ENCODE measurements around the gene RRP7A. TPM values are rescaled to one million over a fixed set of nuclear protein-coding genes. Genes with fewer than 3 reads are reported as not detected.

The RRP7A gene
- total and polyA plus RNA-seq, 8 donors, result 9.3 to 32.4 (median 21.1) TPM

- TF ChIP-seq POLR2AphosphoS5 (IDR thresholded peaks at IDR 0.05) (no peak), POLR2A (IDR thresholded peaks at IDR 0.05) (no peak), EP300 (IDR thresholded peaks at IDR 0.05) (no peak), CTCF (IDR thresholded peaks at IDR 0.05) (no peak)
- no peak overlapping the region for H3K4me3 ChIP-seq
- H3K36me3 ChIP-seq, result no peaks in the 10 kb centered on the region
- H3K4me1 ChIP-seq, result peaks cover 0 to 11% (median 5%) of the 10 kb centered on the region in 4 donors
- H3K27me3 ChIP-seq, result peaks cover 0 to 56% (median 20%) of the 10 kb centered on the region in 3 donors
- 60 to 67% (median 64%) methylated on average over 3 of the region's 3 CpGs for WGBS, 5 donors
- no peak overlapping the region for H3K27ac ChIP-seq
- DNase-seq, result no peak
- no peaks in the 10 kb centered on the region for H3K9me3 ChIP-seq
- intact Hi-C loops (cut with DNase I; ENCODE audit: low total_unique reads), result no loop called here
These were observed 58.1 kb downstream of the RRP7A start for GRCh38 chr22:42461511-42461910.

Small RNAs within 50 kb of the gene (small RNA-seq; reads per million reads assigned to genes)
- gene RN7SKP80 (0 to 0.10 (median 0.03) reads per million in 4 donors), gene RNU6-513P (0 reads per million in 4 donors)

Other genes with a start within 250 kb of the RRP7A start
- gene TCF20, start 249.1 kb downstream of the RRP7A start, total RNA-seq, result 10 to 100 TPM; 11.1 to 50.0 (median 37.5) TPM
- 10 to 100 TPM in 1 of 3 donors, 1 to 10 TPM in 2; 5.8 to 11.0 (median 7.3) TPM for gene TCF20, start 249.1 kb downstream of the RRP7A start, polyA plus RNA-seq
- gene NFAM1, start 87.4 kb downstream of the RRP7A start, total RNA-seq, result 10 to 100 TPM in 1 of 5 donors, 1 to 10 TPM in 3, under 1 TPM in 1; 0.45 to 18.1 (median 2.8) TPM
- gene NFAM1, start 87.4 kb downstream of the RRP7A start, polyA plus RNA-seq, result under 1 TPM; 0.15 to 0.56 (median 0.28) TPM
- 1 to 10 TPM in 4 of 5 donors, not detected in 1; 1.7 to 5.5 (median 4.5) TPM for gene SERHL2, start 34.2 kb upstream of the RRP7A start, total RNA-seq
- gene SERHL2, start 34.2 kb upstream of the RRP7A start, polyA plus RNA-seq, result 1 to 10 TPM; 2.1 to 4.3 (median 3.3) TPM
- 10 to 100 TPM; 21.6 to 60.8 (median 39.1) TPM for gene POLDIP3, start 95.1 kb upstream of the RRP7A start, total RNA-seq
- gene POLDIP3, start 95.1 kb upstream of the RRP7A start, polyA plus RNA-seq, result 10 to 100 TPM; 30.2 to 36.4 (median 33.3) TPM
- gene ATP5MGL, start 120.8 kb upstream of the RRP7A start, total RNA-seq, result under 1 TPM in 1 of 5 donors, not detected in 4; 0.73 TPM
- not detected for gene ATP5MGL, start 120.8 kb upstream of the RRP7A start, polyA plus RNA-seq
- gene CYB5R3, start 129.6 kb upstream of the RRP7A start, total RNA-seq, result 100 to 1,000 TPM in 2 of 5 donors, 10 to 100 TPM in 3; 33.6 to 156 (median 44.6) TPM
- gene CYB5R3, start 129.6 kb upstream of the RRP7A start, polyA plus RNA-seq, result 100 to 1,000 TPM in 1 of 3 donors, 10 to 100 TPM in 2; 75.6 to 116 (median 88.5) TPM
- gene A4GALT, start 201.1 kb upstream of the RRP7A start, total RNA-seq, result 10 to 100 TPM in 3 of 5 donors, 1 to 10 TPM in 2; 3.2 to 59.4 (median 13.3) TPM
- gene A4GALT, start 201.1 kb upstream of the RRP7A start, polyA plus RNA-seq, result 10 to 100 TPM; 20.9 to 28.9 (median 23.9) TPM